ENCODE results near the gene DDX51.

- TF ChIP-seq, protein P1, sequence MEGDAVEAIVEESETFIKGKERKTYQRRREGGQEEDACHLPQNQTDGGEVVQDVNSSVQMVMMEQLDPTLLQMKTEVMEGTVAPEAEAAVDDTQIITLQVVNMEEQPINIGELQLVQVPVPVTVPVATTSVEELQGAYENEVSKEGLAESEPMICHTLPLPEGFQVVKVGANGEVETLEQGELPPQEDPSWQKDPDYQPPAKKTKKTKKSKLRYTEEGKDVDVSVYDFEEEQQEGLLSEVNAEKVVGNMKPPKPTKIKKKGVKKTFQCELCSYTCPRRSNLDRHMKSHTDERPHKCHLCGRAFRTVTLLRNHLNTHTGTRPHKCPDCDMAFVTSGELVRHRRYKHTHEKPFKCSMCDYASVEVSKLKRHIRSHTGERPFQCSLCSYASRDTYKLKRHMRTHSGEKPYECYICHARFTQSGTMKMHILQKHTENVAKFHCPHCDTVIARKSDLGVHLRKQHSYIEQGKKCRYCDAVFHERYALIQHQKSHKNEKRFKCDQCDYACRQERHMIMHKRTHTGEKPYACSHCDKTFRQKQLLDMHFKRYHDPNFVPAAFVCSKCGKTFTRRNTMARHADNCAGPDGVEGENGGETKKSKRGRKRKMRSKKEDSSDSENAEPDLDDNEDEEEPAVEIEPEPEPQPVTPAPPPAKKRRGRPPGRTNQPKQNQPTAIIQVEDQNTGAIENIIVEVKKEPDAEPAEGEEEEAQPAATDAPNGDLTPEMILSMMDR (IDR thresholded peaks at IDR 0.05; ENCODE audit: poor library complexity): no peak
- TF ChIP-seq EZH2phosphoT487 (IDR thresholded peaks at IDR 0.05; ENCODE audit: low read depth, severe bottlenecking, unreplicated experiment) (no peak), EZH2 (IDR thresholded peaks at IDR 0.05; ENCODE audit: borderline replicate concordance) (no peak)
These were observed 29.3 kb upstream of the DDX51 start for GRCh38 chr12:132173135-132174014.

All from hepatocyte (in vitro differentiated cells).